OCI-LY1 (cell line): ENCODE measurements around the gene RBM20.

Experiments used
- H2AFZ ChIP-seq: fragments of 200-600 bp; sonication (generic), shearing (Covaris generic); 2 replicates; pipeline ENCODE4 v1.6.0; 2014; ENCODE audit warnings: antibody characterized with exemption, mild to moderate bottlenecking, low read length
- H3F3A ChIP-seq: fragments of 200-600 bp; sonication (generic), shearing (Covaris generic); 2 replicates; pipeline ENCODE4 v1.6.0; 2014; ENCODE audit warnings: mild to moderate bottlenecking, antibody characterized with exemption, low read length, moderate library complexity; ENCODE audit not compliant: insufficient read depth
- H3K27ac ChIP-seq: fragments of 200-600 bp; sonication (generic); 2 replicates; pipeline ENCODE4 v1.5.1; 2014; ENCODE audit warnings: low read length, mixed run types, mild to moderate bottlenecking, low read depth; ENCODE audit not compliant: poor library complexity, severe bottlenecking
- H3K27me3 ChIP-seq: fragments of 200-600 bp; sonication (generic); 2 replicates; pipeline ENCODE4 v1.6.0; 2014; ENCODE audit warnings: antibody characterized with exemption, mild to moderate bottlenecking, low read length, moderate library complexity; ENCODE audit not compliant: insufficient read depth
- H3K36me3 ChIP-seq: fragments of 200-600 bp; sonication (generic); 2 replicates; pipeline ENCODE4 v1.6.1; 2014; ENCODE audit warnings: mild to moderate bottlenecking, antibody characterized with exemption, low read length, moderate library complexity, mixed read lengths; ENCODE audit not compliant: insufficient read depth
- H3K4me1 ChIP-seq: fragments of 200-600 bp; sonication (generic); 2 replicates; pipeline ENCODE4 v1.5.1; 2014; ENCODE audit warnings: mild to moderate bottlenecking, low read length, moderate library complexity; ENCODE audit not compliant: insufficient read depth, severe bottlenecking
- H3K4me2 ChIP-seq: fragments of 200-600 bp; sonication (generic), shearing (Covaris generic); 2 replicates; pipeline ENCODE4 v1.6.1; 2014; ENCODE audit warnings: low read length
- H3K4me3 ChIP-seq: fragments of 200-600 bp; sonication (generic); 2 replicates; pipeline ENCODE4 v1.5.1; 2014; ENCODE audit warnings: low read length, low read depth, mild to moderate bottlenecking, mixed read lengths; ENCODE audit not compliant: poor library complexity, severe bottlenecking
- H3K79me2 ChIP-seq: fragments of 200-600 bp; shearing (Covaris generic); 2 replicates; pipeline ENCODE4 v1.6.1; 2016; ENCODE audit warnings: mixed run types, low read length, mixed read lengths; ENCODE audit not compliant: insufficient read depth
- H3K9ac ChIP-seq: fragments of 200-600 bp; sonication (generic), shearing (Covaris generic); 2 replicates; pipeline ENCODE4 v1.6.1; 2014; ENCODE audit warnings: mild to moderate bottlenecking, low read length, mixed read lengths
- H3K9me2 ChIP-seq: fragments of 200-600 bp; sonication (generic), shearing (Covaris generic); 2 replicates; pipeline ENCODE4 v1.6.1; 2014; ENCODE audit warnings: low read depth, mild to moderate bottlenecking, low read length, mixed read lengths
- H3K9me3 ChIP-seq: fragments of 200-600 bp; shearing (Covaris generic); 2 replicates; pipeline ENCODE4 v1.6.1; 2014; ENCODE audit warnings: low read length, mixed read lengths
- H4K20me1 ChIP-seq: fragments of 200-600 bp; sonication (generic), shearing (Covaris generic); 2 replicates; pipeline ENCODE4 v1.6.0; 2016; ENCODE audit warnings: mild to moderate bottlenecking, low read length; ENCODE audit not compliant: insufficient read depth
- CTCF ChIP-seq: fragments of 200-600 bp; sonication (generic), shearing (Covaris generic); IDR thresholded peaks from 2 replicates; pipeline ENCODE4 v1.5.1; 2017; ENCODE audit warnings: mild to moderate bottlenecking, antibody characterized with exemption, low read length, moderate library complexity, mixed read lengths
- EZH2 ChIP-seq: fragments of 200-600 bp; sonication (generic), shearing (Covaris generic); IDR thresholded peaks from 2 replicates; pipeline ENCODE4 v1.8.0; 2017; ENCODE audit warnings: borderline replicate concordance, mixed run types, mild to moderate bottlenecking, antibody characterized with exemption, low read length, moderate library complexity, mixed read lengths

The RBM20 gene

DNA sequence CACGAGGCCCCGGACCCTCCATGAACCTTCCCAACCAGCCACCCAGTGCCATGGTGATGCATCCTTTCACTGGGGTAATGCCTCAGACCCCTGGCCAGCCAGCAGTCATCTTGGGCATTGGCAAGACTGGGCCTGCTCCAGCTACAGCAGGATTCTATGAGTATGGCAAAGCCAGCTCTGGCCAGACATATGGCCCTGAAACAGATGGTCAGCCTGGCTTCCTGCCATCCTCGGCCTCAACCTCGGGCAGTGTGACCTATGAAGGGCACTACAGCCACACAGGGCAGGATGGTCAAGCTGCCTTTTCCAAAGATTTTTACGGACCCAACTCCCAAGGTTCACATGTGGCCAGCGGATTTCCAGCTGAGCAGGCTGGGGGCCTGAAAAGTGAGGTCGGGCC lies 137.0 kb downstream of the RBM20 start:
- TF ChIP-seq EZH2 (no peak), CTCF (no peak)
- Histone ChIP-seq H3K9me2 (no peaks in the 10 kb centered on the region), H3K27me3 (no peaks in the 10 kb centered on the region), H4K20me1 (no peaks in the 10 kb centered on the region), H3K9ac (no peak overlapping the region), H3K4me1 (peaks cover 8% of the 10 kb centered on the region), H3K9me3 (no peaks in the 10 kb centered on the region), H3F3A (no peaks in the 10 kb centered on the region), H2AFZ (no peak overlapping the region), H3K27ac (no peak overlapping the region), H3K4me3 (no peak overlapping the region), H3K4me2 (no peak overlapping the region), H3K79me2 (no peaks in the 10 kb centered on the region), H3K36me3 (no peaks in the 10 kb centered on the region)

- H3K27me3 ChIP-seq, result no peaks in the 10 kb centered on the region
- no peaks in the 10 kb centered on the region for H3F3A ChIP-seq
- TF ChIP-seq CTCF (no peak), EZH2 (no peak)
Observed at GRCh38 chr10:110782616-110783015, 138.5 kb downstream of the RBM20 start.

GRCh38 chr10:110783509-110784107 lies 139.5 kb downstream of the RBM20 start:
- no peak overlapping the region for H2AFZ ChIP-seq
- peaks cover 21% of the 10 kb centered on the region for H3K4me1 ChIP-seq
- no peak overlapping the region for H3K4me2 ChIP-seq
- no peaks in the 10 kb centered on the region for H3K36me3 ChIP-seq
- no peak overlapping the region for H3K27ac ChIP-seq
- no peak for TF ChIP-seq CTCF
- no peak for TF ChIP-seq EZH2
- H3F3A ChIP-seq, result no peaks in the 10 kb centered on the region
- H3K79me2 ChIP-seq, result no peaks in the 10 kb centered on the region
- no peak overlapping the region for H3K4me3 ChIP-seq
- H3K9ac ChIP-seq, result no peak overlapping the region
- no peaks in the 10 kb centered on the region for H3K27me3 ChIP-seq
- no peaks in the 10 kb centered on the region for H3K9me3 ChIP-seq
- no peaks in the 10 kb centered on the region for H4K20me1 ChIP-seq
- H3K9me2 ChIP-seq, result no peaks in the 10 kb centered on the region

More at GRCh38 chr10:110782616-110783015, 138.5 kb downstream of the RBM20 start:
- no peaks in the 10 kb centered on the region for H4K20me1 ChIP-seq
- peaks cover 21% of the 10 kb centered on the region for H3K4me1 ChIP-seq
- H3K9me2 ChIP-seq, result no peaks in the 10 kb centered on the region
- no peak overlapping the region for H2AFZ ChIP-seq
- no peak overlapping the region for H3K9ac ChIP-seq
- no peaks in the 10 kb centered on the region for H3K9me3 ChIP-seq
- H3K4me2 ChIP-seq, result no peak overlapping the region
- no peaks in the 10 kb centered on the region for H3K36me3 ChIP-seq
- H3K27ac ChIP-seq, result no peak overlapping the region
- H3K4me3 ChIP-seq, result no peak overlapping the region
- H3K79me2 ChIP-seq, result no peaks in the 10 kb centered on the region
